H9 (cell line): ENCODE measurements around the gene PPIF. TPM values are rescaled to one million over a fixed set of nuclear protein-coding genes. Genes with fewer than 3 reads are reported as not detected.

Source experiments
- DNase-seq: peaks from one replicate; pipeline ENCODE4 v3.0.0-alpha.2; 2017
- H2AFZ ChIP-seq: one replicate; pipeline ENCODE4 v1.6.1; 2013; ENCODE audit warnings: mild to moderate bottlenecking, low read length, control low read depth, moderate library complexity
- H2AK5ac ChIP-seq: 2 replicates; pipeline ENCODE4 v1.6.1; 2013; ENCODE audit warnings: low read length, control low read depth, mixed read lengths; ENCODE audit not compliant: insufficient read length
- H2BK120ac ChIP-seq: one replicate; pipeline ENCODE4 v1.6.1; 2013; ENCODE audit warnings: low read depth, mild to moderate bottlenecking, low read length, control low read depth, inconsistent platforms; ENCODE audit not compliant: poor library complexity, severe bottlenecking
- H2BK12ac ChIP-seq: 2 replicates; pipeline ENCODE4 v1.6.1; 2013; ENCODE audit warnings: low read length, control low read depth, mixed read lengths, low read depth; ENCODE audit not compliant: insufficient read length
- H2BK15ac ChIP-seq: 2 replicates; pipeline ENCODE4 v1.6.1; 2013; ENCODE audit warnings: low read depth, low read length, control low read depth
- H2BK20ac ChIP-seq: one replicate; pipeline ENCODE4 v1.6.1; 2013; ENCODE audit warnings: low read depth, mild to moderate bottlenecking, low read length, control low read depth, inconsistent platforms; ENCODE audit not compliant: poor library complexity, severe bottlenecking
- H2BK5ac ChIP-seq: 2 replicates; pipeline ENCODE4 v1.6.1; 2013; ENCODE audit warnings: low read length, control low read depth, mixed read lengths; ENCODE audit not compliant: insufficient read length
- H3K14ac ChIP-seq: 2 replicates; pipeline ENCODE4 v1.6.1; 2013; ENCODE audit warnings: low read length, control low read depth; ENCODE audit not compliant: insufficient read depth
- H3K18ac ChIP-seq: 2 replicates; pipeline ENCODE4 v1.6.1; 2013; ENCODE audit warnings: low read depth, mild to moderate bottlenecking, mixed read lengths, low read length, control low read depth; ENCODE audit not compliant: insufficient read length
- H3K23ac ChIP-seq: 2 replicates; pipeline ENCODE4 v1.6.1; 2013; ENCODE audit warnings: low read length, control low read depth, mixed read lengths, low read depth; ENCODE audit not compliant: insufficient read length
- H3K23me2 ChIP-seq: 2 replicates; pipeline ENCODE4 v1.6.1; 2013; ENCODE audit warnings: low read depth, mild to moderate bottlenecking, mixed read lengths, low read length, control low read depth; ENCODE audit not compliant: insufficient read length, poor library complexity, severe bottlenecking
- H3K27ac ChIP-seq: 2 replicates; pipeline ENCODE4 v1.5.1; 2013; ENCODE audit warnings: low read length, control low read depth, mixed read lengths, low read depth; ENCODE audit not compliant: insufficient read length
- H3K27me3 ChIP-seq: 2 replicates; pipeline ENCODE4 v1.6.1; 2013; ENCODE audit warnings: low read length, control low read depth, inconsistent platforms; ENCODE audit not compliant: insufficient read depth
- H3K4ac ChIP-seq: 2 replicates; pipeline ENCODE4 v1.6.1; 2013; ENCODE audit warnings: low read depth, mild to moderate bottlenecking, control low read depth, inconsistent platforms, low read length, moderate library complexity
- H3K4me1 ChIP-seq: 2 replicates; pipeline ENCODE4 v1.6.1; 2013; ENCODE audit warnings: low read length, control low read depth, inconsistent platforms; ENCODE audit not compliant: insufficient read depth
- H3K4me2 ChIP-seq: 2 replicates; pipeline ENCODE4 v1.6.1; 2013; ENCODE audit warnings: low read length, control low read depth, mixed read lengths; ENCODE audit not compliant: insufficient read length, insufficient read depth
- H3K56ac ChIP-seq: 2 replicates; pipeline ENCODE4 v1.6.1; 2013; ENCODE audit warnings: low read depth, mild to moderate bottlenecking, mixed read lengths, low read length, control low read depth; ENCODE audit not compliant: insufficient read length
- H3K79me1 ChIP-seq: 2 replicates; pipeline ENCODE4 v1.6.1; 2013; ENCODE audit warnings: low read depth, mild to moderate bottlenecking, moderate library complexity, low read length, control low read depth, inconsistent platforms; ENCODE audit not compliant: insufficient read depth, poor library complexity, severe bottlenecking
- H3K79me2 ChIP-seq: 2 replicates; pipeline ENCODE4 v1.6.1; 2013; ENCODE audit warnings: low read length, control low read depth, inconsistent platforms; ENCODE audit not compliant: insufficient read depth
- H3K9ac ChIP-seq: 2 replicates; pipeline ENCODE4 v1.6.1; 2013; ENCODE audit warnings: low read length, control low read depth, mixed read lengths; ENCODE audit not compliant: insufficient read length; ENCODE audit errors: extremely low read depth
- H3K9me3 ChIP-seq: one replicate; pipeline ENCODE4 v1.6.1; 2013; ENCODE audit warnings: low read depth, low read length, inconsistent platforms; ENCODE audit not compliant: control insufficient read depth
- H3T11ph ChIP-seq: one replicate; pipeline ENCODE4 v1.6.1; 2013; ENCODE audit warnings: mild to moderate bottlenecking, low read length, control low read depth, inconsistent platforms
- H4K20me1 ChIP-seq: one replicate; pipeline ENCODE4 v1.6.1; 2013; ENCODE audit not compliant: control insufficient read depth, insufficient read length, insufficient read depth
- H4K5ac ChIP-seq: 2 replicates; pipeline ENCODE4 v1.6.1; 2013; ENCODE audit warnings: low read depth, mild to moderate bottlenecking, mixed read lengths, low read length, control low read depth; ENCODE audit not compliant: insufficient read length
- H4K8ac ChIP-seq: replicated peaks from 2 replicates; pipeline ENCODE4 v1.6.1; 2013; ENCODE audit warnings: low read length, control low read depth, mixed read lengths, low read depth; ENCODE audit not compliant: insufficient read length
- H4K91ac ChIP-seq: 2 replicates; pipeline ENCODE4 v1.6.1; 2013; ENCODE audit warnings: low read depth, mild to moderate bottlenecking, moderate library complexity, mixed read lengths, low read length, control low read depth; ENCODE audit not compliant: insufficient read length
- H3K27ac Mint-ChIP-seq, 3 experiments: 2 replicates in 2 of 3; 3 replicates in 1 of 3; pipeline ENCODE4 v1.8.0; 2020 to 2021; ENCODE audit warnings: mixed read lengths in 3 of 3, mild to moderate bottlenecking in 1 of 3, moderate library complexity in 1 of 3
- H3K27me3 Mint-ChIP-seq: 2 replicates; pipeline ENCODE4 v1.8.0; 2021; ENCODE audit warnings: low read depth, mild to moderate bottlenecking, moderate library complexity, mixed read lengths
- H3K36me3 Mint-ChIP-seq, 3 experiments: 2 replicates in 2 of 3; 3 replicates in 1 of 3; pipeline ENCODE4 v1.8.0; 2020 to 2021; ENCODE audit warnings: low read depth in 3 of 3, mixed read lengths in 3 of 3; ENCODE audit not compliant: insufficient read depth in 1 of 3
- H3K4me1 Mint-ChIP-seq, 2 experiments: 2 replicates each; pipeline ENCODE4 v1.8.0; 2020; ENCODE audit warnings: mixed read lengths in 2 of 2
- H3K4me3 Mint-ChIP-seq, 2 experiments: 2 replicates in 1 of 2; 3 replicates in 1 of 2; pipeline ENCODE4 v1.8.0; 2020 to 2021; ENCODE audit warnings: mild to moderate bottlenecking in 2 of 2, mixed read lengths in 2 of 2, moderate library complexity in 1 of 2
- H3K9me3 Mint-ChIP-seq, 2 experiments: 2 replicates in 1 of 2; 3 replicates in 1 of 2; pipeline ENCODE4 v1.8.0; 2020; ENCODE audit warnings: mild to moderate bottlenecking in 2 of 2, mixed read lengths in 2 of 2, moderate library complexity in 1 of 2
- CTCF ChIP-seq: fragments of 200-600 bp; sonication (generic); conservative IDR thresholded peaks from 3 replicates; pipeline ENCODE4 v1.8.0; 2021; ENCODE audit warnings: antibody characterized with exemption, mild to moderate bottlenecking
- WGBS: extraction: QIAGEN DNeasy Blood & Tissue Kit; methylation state at CpG from one replicate; pipeline ENCODE4 v1.1.7; 2013; ENCODE audit warnings: missing lambda C conversion rate, low lambda C conversion rate, mixed read lengths; ENCODE audit not compliant: insufficient read length; ENCODE audit errors: extremely low coverage; 5-methylcytosine and 5-hydroxymethylcytosine counted together
- total RNA-seq: library from RNA; stranded (reverse); gene quantifications from 2 replicates; pipeline ENCODE4 v1.2.1, GENCODE V29; 2021

The PPIF gene
- total RNA-seq, 1 experiment from 2014 or later = 79.7 TPM

- Mint-ChIP-seq H3K27ac (no peak overlapping the region), H3K4me3 (no peak overlapping the region), H3K27me3 (peaks cover 8% of the 10 kb centered on the region; the same call in 1 of the 2 replicates), H3K9me3 (peaks cover 8 to 9% of the 10 kb centered on the region in 2 experiments; a peak in 4 of 5 replicates), H3K4me1 (peaks cover 2 to 3% of the 10 kb centered on the region in 2 experiments; a peak in 3 of 4 replicates), H3K36me3 (no peaks in the 10 kb centered on the region)
- DNase-seq = no peak
- Histone ChIP-seq H3K4me1 (no peaks in the 10 kb centered on the region), H3K79me1 (no peaks in the 10 kb centered on the region), H3K23me2 (no peaks in the 10 kb centered on the region), H3T11ph (no peak overlapping the region), H2BK120ac (no peak overlapping the region), H2BK5ac (no peak overlapping the region), H4K5ac (no peak overlapping the region), H3K23ac (no peak overlapping the region), H2AFZ (no peak overlapping the region), H3K27ac (no peak overlapping the region), H4K91ac (no peak overlapping the region), H3K18ac (no peak overlapping the region), H3K79me2 (no peaks in the 10 kb centered on the region), H3K9me3 (no peaks in the 10 kb centered on the region), H2BK12ac (no peak overlapping the region), H4K8ac (no peak overlapping the region), H4K20me1 (no peaks in the 10 kb centered on the region), H2BK15ac (no peak overlapping the region), H2AK5ac (no peak overlapping the region), H3K4me2 (no peak overlapping the region), H3K14ac (no peak overlapping the region), H3K27me3 (no peaks in the 10 kb centered on the region), H3K4ac (no peak overlapping the region), H3K56ac (no peak overlapping the region), H2BK20ac (no peak overlapping the region), H3K9ac (no peak overlapping the region)
- no CpG with 5 or more reads among the region's 4 CpGs for WGBS
- no peak for TF ChIP-seq CTCF
Measured at GRCh38 chr10:79372871-79373270, 25.6 kb downstream of the PPIF start.
